Measurements from ENCODE around the gene ARHGAP26.
"Not testable (repeated sequence)": the region's sequence is repeated elsewhere in the genome, so short reads cannot be mapped to it uniquely, and the experiment has no call there.

ARHGAP26 gene

GRCh38 chr5:142981475-142981874, 211.3 kb downstream of the ARHGAP26 start:
- no peak for DNase-seq (ENCODE audit: low read depth, low spot score)

- no peak for DNase-seq (ENCODE audit: low read depth, low spot score)
These were observed 212.0 kb downstream of the ARHGAP26 start for GRCh38 chr5:142981886-142982820.

DNA sequence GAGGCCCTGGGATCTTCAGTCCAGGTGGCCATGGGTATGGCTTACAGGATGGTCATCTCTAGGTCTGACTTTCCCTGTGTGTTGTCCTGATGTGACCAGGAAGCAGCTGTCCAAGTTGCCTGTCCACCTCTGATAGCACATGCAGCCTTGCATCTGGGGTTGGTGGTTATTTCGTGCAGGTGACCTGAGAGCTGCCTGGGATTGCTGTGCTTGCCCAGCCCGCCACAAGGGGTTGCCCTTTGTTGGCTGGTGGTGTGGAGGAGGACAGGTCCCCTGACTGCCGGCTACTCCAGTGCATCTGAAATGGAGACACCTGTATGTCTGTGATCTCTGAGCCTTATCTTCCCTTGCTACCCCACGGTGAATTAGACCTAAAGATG, 212.6 kb downstream of the ARHGAP26 start:
- no peak for DNase-seq (ENCODE audit: low read depth, low spot score)

- no peak for DNase-seq (ENCODE audit: low read depth, low spot score)
These were observed 213.8 kb downstream of the ARHGAP26 start for GRCh38 chr5:142984011-142984410.

GRCh38 chr5:142984525-142984924, 214.3 kb downstream of the ARHGAP26 start:
- no peak for DNase-seq (ENCODE audit: low read depth, low spot score)

DNA sequence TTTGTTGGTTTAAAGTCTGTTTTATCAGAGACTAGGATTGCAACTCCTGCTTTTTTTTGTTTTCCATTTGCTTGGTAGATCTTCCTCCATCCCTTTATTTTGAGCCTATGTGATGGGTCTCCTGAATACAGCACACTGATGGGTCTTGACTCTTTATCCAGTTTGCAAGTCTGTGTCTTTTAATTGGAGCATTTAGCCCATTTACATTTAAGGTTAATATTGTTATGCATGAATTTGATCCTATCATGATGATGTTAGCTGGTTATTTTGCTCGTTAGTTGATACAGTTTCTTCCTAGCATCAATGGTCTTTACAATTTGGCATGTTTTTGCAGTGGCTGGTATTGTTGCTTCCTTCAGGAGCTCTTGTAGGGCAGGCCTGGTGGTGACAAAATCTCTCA, 219.1 kb downstream of the ARHGAP26 start:
- not testable (repeated sequence) for DNase-seq (ENCODE audit: low read depth, low spot score)

DNA sequence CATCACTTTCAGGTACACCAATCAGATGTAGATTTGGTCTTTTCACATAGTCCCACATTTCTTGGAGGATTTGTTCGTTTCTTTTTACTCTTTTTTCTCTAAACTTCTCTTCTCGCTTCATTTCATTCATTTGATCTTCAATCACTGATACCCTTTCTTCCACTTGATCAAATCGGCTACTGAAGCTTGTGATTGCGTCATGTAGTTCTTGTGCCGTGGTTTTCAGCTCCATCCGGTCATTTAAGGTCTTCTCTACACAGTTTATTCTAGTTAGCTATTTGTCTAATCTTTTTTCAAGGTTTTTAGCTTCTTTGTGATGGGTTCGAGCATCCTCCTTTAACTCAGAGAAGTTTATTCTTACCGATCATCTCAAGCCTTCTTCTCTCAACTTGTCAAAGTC, 219.9 kb downstream of the ARHGAP26 start:
- DNase-seq (ENCODE audit: low read depth, low spot score) = not testable (repeated sequence)

GRCh38 chr5:142994218-142994617, 224.0 kb downstream of the ARHGAP26 start:
- DNase-seq (ENCODE audit: low read depth, low spot score) = no peak

DNA sequence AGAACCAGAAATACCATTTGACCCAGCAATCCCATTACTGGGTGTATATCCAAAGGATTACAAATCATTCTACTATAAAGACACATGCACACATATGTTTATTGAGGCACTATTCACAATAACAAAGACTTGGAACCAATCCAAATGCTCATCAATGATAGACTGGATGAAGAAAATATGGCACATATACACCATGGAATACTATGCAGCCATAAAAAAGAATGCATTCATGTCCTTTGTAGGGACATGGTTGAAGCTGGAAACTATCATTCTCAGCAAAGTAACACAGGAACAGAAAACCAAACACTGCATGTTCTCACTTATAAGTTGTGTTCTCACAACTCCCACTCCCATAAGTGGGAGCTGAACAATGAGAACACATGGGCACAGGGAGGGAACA, 225.4 kb downstream of the ARHGAP26 start:
- DNase-seq (ENCODE audit: low read depth, low spot score) = not testable (repeated sequence)

- DNase-seq (ENCODE audit: low read depth, low spot score) = no peak
These were observed 227.4 kb downstream of the ARHGAP26 start for GRCh38 chr5:142997591-142997990.

DNA sequence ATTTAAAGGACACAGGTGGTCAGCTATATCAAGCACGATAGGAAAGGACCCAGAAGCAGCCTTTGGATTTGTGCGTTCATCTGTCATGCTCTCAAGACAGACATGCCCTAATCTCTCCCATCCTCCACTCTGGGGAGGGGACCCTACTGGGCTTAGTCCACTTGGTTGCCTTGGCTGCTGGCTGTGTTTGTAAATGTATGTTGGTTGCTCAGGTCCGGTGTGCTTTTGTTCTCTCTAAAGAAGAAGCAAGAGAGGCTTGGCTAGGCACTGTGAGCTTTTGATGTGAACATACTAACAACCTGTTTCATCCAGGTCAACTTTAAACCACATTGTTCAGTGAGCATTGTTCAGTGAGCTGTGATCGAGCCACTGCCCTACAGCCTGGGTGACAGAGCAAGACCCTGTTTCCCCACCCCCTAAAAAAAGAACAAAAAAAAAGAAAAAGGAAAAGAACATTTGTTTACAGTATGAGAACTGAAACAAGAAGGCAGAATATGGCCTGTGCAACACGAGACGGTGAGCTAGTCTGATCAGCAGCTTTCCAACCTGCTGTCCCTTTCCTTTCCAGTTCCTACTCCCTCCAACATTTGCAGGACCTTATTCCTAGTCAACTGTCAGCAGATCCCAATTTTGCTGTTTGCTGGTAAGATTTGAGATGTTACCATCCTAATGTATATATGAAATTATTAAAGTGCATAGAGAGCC, 228.3 kb downstream of the ARHGAP26 start:
- DNase-seq (ENCODE audit: low read depth, low spot score) = no peak

DNA sequence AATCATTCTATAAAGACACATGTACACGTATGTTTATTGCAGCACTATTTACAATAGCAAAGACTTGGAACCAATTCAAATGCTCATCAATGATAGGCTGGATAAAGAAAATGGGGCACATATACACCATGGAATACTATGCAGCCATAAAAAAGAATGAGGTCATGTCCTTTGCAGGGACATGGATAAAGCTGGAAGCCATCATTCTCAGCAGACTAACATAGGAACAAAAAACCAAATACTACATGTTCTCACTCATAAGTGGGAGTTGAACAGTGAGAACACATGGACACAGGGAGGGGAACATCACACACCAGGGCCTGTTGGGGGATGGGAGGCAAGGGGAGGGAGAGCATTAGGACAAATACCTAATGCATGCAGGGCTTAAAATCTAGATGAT, 230.4 kb downstream of the ARHGAP26 start:
- not testable (repeated sequence) for DNase-seq (ENCODE audit: low read depth, low spot score)

DNA sequence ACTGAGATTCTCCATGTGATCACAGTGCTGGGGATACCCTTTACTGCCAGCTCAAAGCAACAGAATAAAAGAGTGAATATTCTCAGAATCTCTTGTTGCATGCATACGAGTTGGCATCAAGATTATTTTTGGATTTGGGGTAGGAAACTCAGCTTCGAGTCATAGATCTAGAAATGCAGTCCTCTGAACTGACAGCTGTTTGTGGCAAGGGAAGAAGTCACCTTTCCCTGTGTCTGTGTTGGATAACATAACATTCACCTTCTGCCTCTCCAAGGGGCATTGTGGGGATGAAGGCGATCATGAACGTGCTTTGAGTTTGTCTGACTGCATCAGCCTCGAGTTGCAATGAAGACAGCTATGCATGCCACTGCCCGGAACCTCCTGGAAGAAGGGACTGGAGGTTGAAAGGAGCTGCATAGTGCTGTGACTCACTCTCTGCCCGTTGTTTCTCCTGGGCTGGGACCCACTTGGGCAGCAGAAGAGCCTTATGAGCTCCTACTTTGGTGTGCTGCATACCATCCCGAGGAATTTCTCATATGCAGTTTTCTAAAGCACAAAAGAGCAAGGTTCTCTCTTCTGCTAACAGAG, 231.7 kb downstream of the ARHGAP26 start:
- no peak for DNase-seq (ENCODE audit: low read depth, low spot score)

DNA sequence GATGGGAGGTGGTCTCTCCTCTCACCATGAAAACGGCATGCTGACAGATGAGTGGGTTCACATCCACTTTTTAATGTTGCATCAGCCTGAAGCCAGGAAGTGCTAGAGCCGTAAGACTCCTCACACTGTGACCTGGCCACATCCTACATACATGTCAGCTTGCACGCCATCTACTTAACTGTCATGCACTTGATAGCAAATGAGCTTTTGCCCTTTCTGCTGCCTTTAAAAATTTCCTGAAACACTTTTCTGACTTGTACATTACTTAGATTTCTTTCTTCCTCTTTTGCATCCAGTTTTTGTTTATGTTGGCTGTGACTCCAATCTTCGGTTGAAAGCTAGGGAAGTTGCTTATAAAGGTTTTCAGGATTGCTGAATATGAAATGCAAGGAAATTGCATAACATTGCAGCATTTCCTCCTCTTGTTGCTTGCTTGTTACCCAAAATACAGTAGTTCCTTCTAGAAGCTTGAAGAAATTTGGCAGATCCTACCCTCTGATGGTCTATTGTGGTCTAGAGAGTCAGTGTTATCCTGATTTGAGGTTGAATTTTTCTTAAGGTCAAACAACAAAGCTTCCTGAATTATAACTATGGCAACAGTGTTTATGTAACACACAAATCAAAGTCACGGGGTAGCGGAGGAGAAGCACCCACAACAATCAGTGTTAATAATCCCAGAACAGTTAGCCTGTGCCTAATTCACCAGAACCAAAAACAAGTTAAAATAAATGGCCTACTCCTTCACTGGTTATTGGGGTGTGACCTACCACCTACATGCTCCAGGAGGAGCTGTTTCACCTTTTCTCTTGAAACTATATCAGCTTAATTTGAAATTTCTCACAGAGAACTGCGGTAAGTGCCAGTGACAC, 232.5 kb downstream of the ARHGAP26 start:
- no peak for DNase-seq (ENCODE audit: low read depth, low spot score)

- no peak for DNase-seq (ENCODE audit: low read depth, low spot score)
These were observed 233.1 kb downstream of the ARHGAP26 start for GRCh38 chr5:143003328-143003636.

DNA sequence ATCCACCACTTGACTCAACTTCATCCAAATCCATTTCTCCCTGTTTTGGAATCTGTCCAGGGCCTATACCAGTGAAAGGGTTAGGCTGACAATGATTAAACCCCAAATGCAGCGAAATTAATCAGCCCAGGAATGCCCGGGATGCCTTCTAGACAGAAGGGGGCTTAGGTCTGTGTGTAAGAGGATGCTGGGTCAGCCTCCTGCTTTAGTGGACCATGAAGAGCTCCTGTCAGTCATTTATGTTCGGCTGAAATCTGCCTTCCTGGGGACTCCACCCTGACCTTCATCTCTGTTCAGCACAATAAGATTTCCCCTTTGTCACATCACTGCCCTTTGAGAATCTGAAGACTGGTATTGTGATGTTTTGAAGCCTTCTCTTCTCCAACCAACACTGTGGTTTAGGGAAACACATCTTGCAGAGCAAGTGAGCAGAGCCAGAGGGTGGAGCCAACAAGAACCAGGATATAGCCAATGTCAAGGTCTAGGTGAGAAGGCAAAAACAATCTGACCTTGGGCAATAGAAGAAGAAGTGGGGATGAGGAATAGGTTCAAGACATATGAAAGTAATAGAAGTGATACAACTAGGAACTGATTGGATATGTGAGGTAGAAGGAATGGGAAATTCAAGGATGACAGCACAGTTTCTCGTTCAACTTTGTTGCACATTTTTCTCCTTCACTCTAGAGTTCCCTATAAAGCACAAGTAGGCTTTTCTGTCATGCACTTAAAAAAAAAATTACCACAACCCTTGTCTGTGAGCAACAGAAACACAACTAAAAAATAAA, 234.4 kb downstream of the ARHGAP26 start:
- DNase-seq (ENCODE audit: low read depth, low spot score) = no peak

- DNase-seq (ENCODE audit: low read depth, low spot score) = no peak
These were observed 236.3 kb downstream of the ARHGAP26 start for GRCh38 chr5:143006501-143006900.

DNA sequence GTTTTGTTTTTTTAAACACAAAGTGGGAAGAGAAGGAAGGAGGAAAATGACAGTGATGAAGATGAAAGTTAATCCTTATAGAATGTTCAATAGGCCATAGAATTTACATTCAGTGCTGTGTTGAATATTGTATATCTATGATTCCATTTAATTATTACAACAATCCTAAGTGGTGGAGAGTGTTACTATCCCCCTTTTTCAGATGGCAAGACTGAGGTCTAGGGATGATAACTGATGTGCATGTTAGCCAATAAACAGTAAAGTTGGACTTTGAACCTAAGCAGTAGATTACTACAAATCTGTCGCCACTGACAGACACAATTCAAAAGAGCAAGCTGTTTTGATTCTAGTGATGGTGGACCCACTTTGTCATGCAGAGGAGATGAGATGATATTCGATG, 237.9 kb downstream of the ARHGAP26 start:
- DNase-seq (ENCODE audit: low read depth, low spot score) = no peak

- DNase-seq (ENCODE audit: low read depth, low spot score) = no peak
These were observed 238.8 kb downstream of the ARHGAP26 start for GRCh38 chr5:143008809-143009521.

DNA sequence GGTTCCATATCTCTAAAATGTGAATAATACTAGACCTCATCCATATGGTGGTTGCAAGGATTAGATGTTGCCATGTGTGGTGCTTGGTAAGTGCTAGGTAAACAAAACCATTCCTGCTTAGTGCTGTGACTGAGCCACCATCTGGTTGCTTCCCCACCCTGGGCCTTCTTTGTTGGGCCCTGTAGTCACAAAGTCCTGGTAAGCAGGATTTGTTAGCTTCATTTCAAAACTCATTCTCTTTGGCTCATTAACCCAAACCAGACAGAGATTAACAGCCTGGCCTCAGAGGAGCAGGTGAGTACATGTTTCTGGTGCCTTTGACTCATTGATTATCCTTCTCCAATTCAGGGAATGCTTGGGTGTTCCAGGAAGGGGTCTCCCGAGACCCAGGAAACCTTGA, 240.2 kb downstream of the ARHGAP26 start:
- DNase-seq (ENCODE audit: low read depth, low spot score) = no peak
